GM18873 (cell line): ENCODE measurements around the gene MGST3.
"Not testable (repeated sequence)": the region's sequence is repeated elsewhere in the genome, so short reads cannot be mapped to it uniquely, and the experiment has no call there.

Experiments
- ATAC-seq: cut with Tn5 transposase; IDR thresholded peaks from one replicate; pipeline ENCODE4 v1.9.1; 2021; ENCODE audit warnings: mild to moderate bottlenecking, moderate library complexity, moderate number of reproducible peaks; ENCODE audit not compliant: unreplicated experiment, low FRiP score

Gene MGST3

GRCh38 chr1:165648919-165649572 lies 18.0 kb downstream of the MGST3 start:
- no peak for ATAC-seq

- no peak for ATAC-seq
Observed at GRCh38 chr1:165650981-165651625, 20.1 kb downstream of the MGST3 start.

DNA sequence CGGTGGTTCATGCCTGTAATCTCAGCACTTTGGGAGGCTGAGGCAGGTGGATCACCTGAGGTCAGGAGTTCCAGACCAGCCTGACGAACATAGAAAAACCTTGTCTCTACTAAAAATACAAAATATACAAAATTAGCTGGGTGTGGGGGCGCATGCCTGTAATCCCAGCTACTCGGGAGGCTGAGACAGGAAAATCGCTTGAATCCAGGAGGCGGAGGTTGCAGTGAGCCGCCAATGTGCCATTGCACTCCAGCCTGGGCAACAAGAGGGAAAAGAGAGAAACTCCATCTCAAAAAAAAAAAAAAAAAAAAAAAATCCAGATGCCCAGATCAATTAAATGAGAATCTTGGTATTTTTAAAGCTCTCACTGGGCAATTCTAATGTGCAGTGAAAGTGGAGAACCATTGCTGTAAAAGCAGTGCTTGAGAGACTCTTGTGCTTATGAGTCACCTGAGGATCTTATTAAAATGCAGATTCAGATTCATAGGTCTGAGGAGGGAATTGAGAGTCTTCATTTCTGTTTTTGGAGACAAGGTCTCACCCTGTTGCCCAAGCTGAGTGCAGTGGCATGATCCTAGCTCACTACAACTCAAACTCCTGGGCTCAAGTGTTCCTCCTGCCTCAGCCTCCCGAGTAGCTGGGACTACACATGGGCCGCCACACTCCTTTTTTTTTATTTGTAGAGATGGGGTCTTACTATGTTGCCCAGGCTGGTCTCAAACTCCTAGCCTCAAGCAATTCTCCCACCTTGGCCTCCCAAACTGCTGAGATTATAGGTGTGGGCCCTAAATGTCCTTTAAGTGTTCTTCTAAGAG lies 27.9 kb downstream of the MGST3 start:
- ATAC-seq = not testable (repeated sequence)

GRCh38 chr1:165659581-165659895 lies 28.5 kb downstream of the MGST3 start:
- no peak for ATAC-seq

GRCh38 chr1:165661703-165662102 lies 30.7 kb downstream of the MGST3 start:
- ATAC-seq = no peak

- ATAC-seq = no peak
Observed at GRCh38 chr1:165662186-165662585, 31.2 kb downstream of the MGST3 start.

DNA sequence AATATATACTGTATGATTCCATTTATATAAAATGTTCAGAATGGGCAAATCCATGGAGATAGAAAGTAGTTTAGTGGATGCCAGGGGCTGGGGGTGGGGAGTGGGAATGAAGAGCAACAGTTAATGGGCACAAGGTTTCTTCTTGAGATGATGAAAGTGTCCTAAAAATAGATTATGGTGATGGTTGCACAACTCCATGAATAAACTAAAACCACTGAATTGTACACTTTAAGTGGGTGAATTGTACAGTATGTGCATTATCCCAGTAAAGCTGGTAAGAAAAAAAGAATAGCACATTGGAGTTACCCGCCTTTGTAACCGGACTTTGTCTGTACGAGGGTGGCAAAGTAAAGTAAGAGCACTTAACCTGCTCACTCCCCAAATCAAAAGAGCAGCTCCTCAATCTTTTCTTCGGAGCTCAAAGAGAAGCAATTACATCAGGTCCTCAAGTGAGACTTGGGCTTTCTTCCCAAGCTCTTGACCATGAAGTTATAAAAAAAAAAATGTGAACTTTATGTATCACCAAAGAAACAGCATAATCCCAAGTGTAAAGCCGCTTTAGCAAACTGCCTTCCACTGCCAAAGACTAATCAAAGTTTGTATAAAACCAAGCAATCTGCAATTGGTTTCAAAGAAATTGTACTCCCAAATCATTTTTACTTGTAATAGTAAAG lies 35.3 kb downstream of the MGST3 start:
- no peak for ATAC-seq

DNA sequence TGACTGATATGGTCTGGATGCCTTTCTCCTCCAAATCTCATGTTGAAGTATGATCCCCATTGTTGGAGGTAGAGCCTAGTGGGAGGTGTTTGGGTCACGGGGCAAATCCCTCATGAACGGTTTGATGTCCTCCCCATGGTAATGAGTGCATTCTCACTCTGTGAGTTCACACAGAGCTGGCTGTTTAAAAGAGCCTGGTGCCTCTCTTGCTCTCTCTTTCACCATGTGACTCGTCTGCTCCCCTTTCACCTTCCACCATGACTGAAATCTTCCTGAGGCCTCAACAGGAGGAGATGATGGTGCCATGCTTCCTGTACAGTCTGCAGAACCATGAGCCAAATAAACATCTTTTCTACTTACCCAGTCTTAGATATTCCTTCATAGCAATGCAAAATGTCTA lies 37.1 kb downstream of the MGST3 start:
- no peak for ATAC-seq

DNA sequence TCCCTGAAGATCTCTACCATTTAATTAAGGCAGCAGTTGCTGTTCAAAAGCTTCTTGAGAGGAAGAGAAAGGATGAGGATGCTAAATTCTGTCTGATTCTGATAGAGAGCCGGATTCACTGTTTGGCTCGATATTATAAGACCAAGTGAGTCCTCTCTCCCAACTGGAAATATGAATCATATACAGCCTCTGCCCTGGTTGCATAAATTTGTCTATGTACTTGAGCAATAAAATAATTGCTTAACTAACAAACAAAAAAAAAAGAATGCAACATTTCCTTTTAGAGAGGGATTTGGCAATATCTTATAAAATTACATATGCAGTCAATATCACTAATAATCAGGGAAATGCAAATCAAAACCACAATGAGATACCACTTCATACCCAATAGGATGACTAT lies 40.5 kb downstream of the MGST3 start:
- ATAC-seq = no peak

DNA sequence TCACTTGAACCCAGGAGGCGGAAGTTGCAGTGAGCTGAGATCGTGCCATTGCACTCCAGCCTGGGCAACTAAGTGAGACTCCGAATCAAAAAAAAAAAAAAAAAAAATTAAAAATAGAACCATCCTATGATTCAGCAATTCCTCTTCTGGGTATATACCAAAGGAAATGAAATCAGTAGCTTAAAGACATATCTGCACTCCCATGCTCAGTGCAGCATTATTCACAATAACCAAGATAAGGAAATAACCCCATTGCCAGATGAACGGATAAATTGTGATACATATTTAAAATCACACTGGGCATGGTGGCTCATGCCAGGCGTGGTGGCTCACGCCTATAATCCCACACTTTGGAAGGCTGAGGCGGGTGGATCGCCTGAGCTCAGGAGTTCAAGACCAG lies 43.6 kb downstream of the MGST3 start:
- ATAC-seq = no peak

DNA sequence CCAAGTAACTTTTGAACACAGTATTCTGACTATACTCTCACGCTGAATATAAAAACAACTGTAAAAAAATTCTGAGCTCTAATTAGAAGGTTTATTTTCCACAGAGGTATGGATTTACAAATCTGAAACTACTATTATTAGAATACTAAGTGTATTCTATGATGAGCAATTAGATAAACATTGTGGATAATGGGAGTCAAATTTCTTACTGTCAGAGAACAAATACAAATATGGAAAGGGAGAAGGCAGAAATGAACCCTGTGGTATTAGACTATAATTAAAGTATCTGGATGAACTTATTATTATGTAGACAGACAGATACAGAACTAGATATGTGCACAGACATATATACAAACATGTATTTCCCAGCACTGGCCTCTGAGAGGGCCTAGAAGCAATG lies 44.8 kb downstream of the MGST3 start:
- no peak for ATAC-seq

DNA sequence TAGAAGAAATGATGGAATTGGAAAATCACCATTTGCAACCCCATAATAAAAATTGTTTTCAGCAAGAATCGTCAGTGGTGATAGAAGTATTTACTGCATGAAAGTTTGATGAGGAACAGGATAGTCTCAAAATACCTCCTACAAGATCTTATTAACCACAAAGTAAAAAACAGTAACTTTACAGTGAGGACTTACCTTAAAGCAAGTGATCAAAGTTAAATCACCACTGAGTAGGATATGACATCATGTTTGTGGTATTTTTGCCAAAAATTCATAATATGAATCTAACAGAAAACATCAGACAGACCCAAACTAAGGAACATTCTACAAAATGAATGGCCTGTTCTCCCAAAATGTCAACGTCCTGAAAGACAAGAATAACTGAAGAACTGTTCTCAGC lies 47.5 kb downstream of the MGST3 start:
- no peak for ATAC-seq

DNA sequence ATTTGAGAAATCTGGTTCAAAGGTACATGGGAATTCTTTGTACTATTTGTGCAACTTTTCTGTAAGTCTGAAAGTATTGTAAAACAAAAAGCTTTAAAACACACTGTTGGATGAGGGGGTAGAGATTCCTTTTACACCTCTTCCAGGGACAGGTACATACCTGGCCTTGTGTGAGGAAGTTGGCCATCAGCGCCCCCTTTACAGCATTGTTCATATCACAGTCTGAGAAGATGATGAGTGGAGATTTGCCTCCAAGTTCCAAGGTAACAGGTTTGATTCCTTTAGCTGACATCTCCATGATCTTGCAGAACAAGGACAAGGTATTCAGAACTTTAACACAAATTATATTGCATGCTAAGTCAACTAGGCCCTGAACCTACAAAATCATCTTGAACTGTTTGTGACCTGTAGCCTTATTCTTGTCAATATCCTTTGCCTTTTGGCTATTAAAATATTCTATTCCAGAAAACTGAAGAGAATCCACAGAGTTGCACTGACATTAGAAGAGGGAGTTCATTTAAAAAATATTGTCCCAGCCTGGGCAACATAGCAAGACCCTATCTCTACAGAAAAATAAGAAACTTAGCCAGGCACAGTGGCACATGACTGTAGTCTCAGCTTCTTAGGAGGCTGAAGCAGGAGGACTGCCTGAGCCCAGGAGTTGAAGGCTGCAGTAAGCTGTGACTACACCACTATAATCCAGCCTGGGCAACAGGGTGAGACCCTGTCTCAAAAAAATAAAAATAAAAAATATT lies 48.4 kb downstream of the MGST3 start:
- ATAC-seq = no peak

GRCh38 chr1:165680303-165680702 lies 49.3 kb downstream of the MGST3 start:
- no peak for ATAC-seq

GRCh38 chr1:165680773-165681172 lies 49.7 kb downstream of the MGST3 start:
- ATAC-seq = not testable (repeated sequence)

DNA sequence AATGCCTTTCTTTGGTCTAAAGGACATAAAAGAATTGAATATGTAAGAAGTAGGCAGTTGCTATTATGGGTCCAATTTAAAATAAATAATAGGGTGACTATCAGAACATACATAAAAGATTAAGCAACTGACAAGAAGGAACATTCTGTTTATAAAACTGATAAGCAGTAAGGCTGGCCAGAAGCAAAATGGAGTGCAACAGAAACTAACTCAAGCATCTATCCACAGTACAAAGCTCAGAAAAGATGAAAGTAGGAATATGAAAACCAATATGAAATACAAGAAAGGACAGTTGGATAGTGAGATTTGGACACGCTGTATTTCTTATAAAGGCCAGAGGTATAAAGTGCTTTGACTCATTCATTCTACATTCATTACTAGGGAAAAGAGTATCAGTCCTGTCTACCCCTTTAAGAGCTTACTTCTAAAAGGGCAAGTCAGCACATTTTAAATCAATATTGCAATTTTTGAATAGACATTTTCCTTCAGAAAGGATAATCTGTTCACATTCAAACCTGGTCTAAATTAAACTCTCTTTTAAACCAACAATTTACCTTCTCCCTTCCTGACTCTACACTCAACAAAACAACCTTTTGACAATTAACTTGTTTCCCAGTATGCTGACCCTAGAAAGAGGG lies 52.9 kb downstream of the MGST3 start:
- no peak for ATAC-seq

- no peak for ATAC-seq
Observed at GRCh38 chr1:165686121-165686970, 55.3 kb downstream of the MGST3 start.

- no peak for ATAC-seq
Observed at GRCh38 chr1:165686971-165687433, 56.0 kb downstream of the MGST3 start.

DNA sequence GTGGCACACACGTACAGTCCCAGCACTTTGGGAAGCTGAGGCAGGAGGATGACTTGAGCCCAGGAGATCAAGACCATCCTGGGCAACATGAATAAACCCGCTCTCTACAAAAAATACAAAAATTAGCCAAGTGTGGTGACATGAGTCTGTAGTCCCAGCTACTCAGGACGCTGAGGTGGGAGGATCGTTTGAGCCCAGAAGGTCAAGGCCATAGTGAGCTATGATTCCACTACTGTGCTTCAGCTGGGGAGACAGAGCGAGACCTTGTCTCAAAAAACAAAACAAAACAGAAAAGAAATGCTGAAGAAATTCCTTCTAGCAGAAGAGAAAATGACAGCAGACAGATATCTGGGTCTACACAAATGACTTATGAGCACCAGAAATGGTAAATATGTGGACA lies 57.0 kb downstream of the MGST3 start:
- ATAC-seq = no peak
